Activated CD8-positive, alpha-beta T cell treated with anti-CD3 and anti-CD28 coated beads, Interleukin-2, amount 10 ng/mL, durations not matched to agents 7 days and 5 days (primary cell): ENCODE results near the gene NME3. TPM values are rescaled to one million over a fixed set of nuclear protein-coding genes. Genes with fewer than 3 reads are reported as not detected.

Source experiments
- ATAC-seq: fragments of 150-1000 bp; cut with Tn5 transposase; one replicate; pipeline ENCODE4 v1.10.0; 2021; ENCODE audit warnings: moderate library complexity
- CTCF ChIA-PET: fragments of 350-600 bp; sonication (Branson Sonifier 250); formaldehyde crosslinking; loops from one replicate; lab custom pipeline; 2021; ENCODE audit warnings: antibody characterized with exemption; lab: Charles Lee
- POLR2A ChIA-PET: fragments of 350-600 bp; sonication (Branson Sonifier 250); formaldehyde crosslinking; loops from one replicate; lab custom pipeline; 2021; ENCODE audit warnings: antibody characterized with exemption; lab: Charles Lee
- DNase-seq: peaks from one replicate; pipeline ENCODE4 v3.0.0-alpha.2; 2020
- H3K27ac Mint-ChIP-seq: one replicate; pipeline ENCODE4 v1.8.0; 2021; ENCODE audit warnings: mild to moderate bottlenecking, mixed read lengths
- H3K27me3 Mint-ChIP-seq: one replicate; pipeline ENCODE4 v1.8.0; 2021; ENCODE audit warnings: low read depth, mixed read lengths
- H3K36me3 Mint-ChIP-seq: one replicate; pipeline ENCODE4 v1.8.0; 2021; ENCODE audit warnings: low read depth, mixed read lengths
- H3K4me1 Mint-ChIP-seq: one replicate; pipeline ENCODE4 v1.8.0; 2021; ENCODE audit warnings: low read depth, mixed read lengths
- H3K4me3 Mint-ChIP-seq: one replicate; pipeline ENCODE4 v1.8.0; 2021; ENCODE audit warnings: mild to moderate bottlenecking, mixed read lengths
- H3K9me3 Mint-ChIP-seq: one replicate; pipeline ENCODE4 v1.8.0; 2022; ENCODE audit warnings: mixed read lengths; ENCODE audit not compliant: insufficient read depth
- microRNA-seq: library from miRNA; unstranded; fragments of <30 nt; microRNA quantifications from one replicate; pipeline ENCODE4 v1.2.0, GENCODE V29; 2022
- total RNA-seq, 2 experiments: library from RNA; stranded (reverse); gene quantifications; one replicate each; pipeline ENCODE4 v1.2.3, GENCODE V29; 2021

Gene NME3
- total RNA-seq, 2 experiments from 2014 or later = 41.3 to 41.4 TPM

- ChIA-PET POLR2A (no interaction called here), CTCF (no interaction called here)
- H3K36me3 Mint-ChIP-seq = peaks cover 12% of the 10 kb centered on the region
- no peaks in the 10 kb centered on the region for H3K27me3 Mint-ChIP-seq
- DNase-seq = no peak
- H3K4me3 Mint-ChIP-seq = no peak overlapping the region
- no peaks in the 10 kb centered on the region for H3K9me3 Mint-ChIP-seq
- H3K4me1 Mint-ChIP-seq = peaks cover 18% of the 10 kb centered on the region
- peak overlapping the region; percentile 3 for H3K27ac Mint-ChIP-seq
- ATAC-seq = no peak
Measured at GRCh38 chr16:1726661-1727502, 44.5 kb downstream of the NME3 start.

DNA sequence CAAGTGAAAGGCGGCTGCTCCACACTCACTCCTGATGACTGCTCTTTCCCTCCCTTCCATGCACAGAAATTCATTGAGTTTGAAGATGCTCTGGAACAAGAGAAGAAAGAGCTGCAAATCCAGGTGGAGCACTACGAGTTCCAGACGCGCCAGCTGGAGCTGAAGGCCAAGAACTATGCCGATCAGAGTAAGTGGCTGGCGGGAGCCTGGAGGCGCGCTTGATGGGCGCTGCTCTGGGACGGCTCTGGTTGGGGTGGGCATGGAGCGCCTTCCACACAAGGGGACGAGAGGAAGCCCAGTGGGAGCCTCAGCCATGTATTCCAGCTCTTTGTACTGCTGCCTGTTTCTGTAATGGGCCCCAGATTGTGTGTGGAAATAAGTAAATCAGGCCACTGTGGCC, 46.9 kb downstream of the NME3 start:
- Mint-ChIP-seq H3K4me1 (peaks cover 34% of the 10 kb centered on the region), H3K4me3 (no peak overlapping the region), H3K27me3 (no peaks in the 10 kb centered on the region), H3K27ac (no peak overlapping the region), H3K36me3 (peaks cover 9% of the 10 kb centered on the region), H3K9me3 (no peaks in the 10 kb centered on the region)
- CTCF ChIA-PET = interaction anchor here (1.5 to 2.2 kb wide), 2 partner anchors 14 to 361 kb away, joined by 6 to 13 read pairs; no protein-coding TSS in a partner anchor
- DNase-seq = no peak
- no peak for ATAC-seq
- POLR2A ChIA-PET = interaction anchor here (0.6 to 0.9 kb wide), 2 partner anchors 11 to 18 kb away, joined by 3 to 4 read pairs; partner anchors contain the start of gene MAPK8IP3

- DNase-seq = peak; percentile 57
Measured at GRCh38 chr16:1723450-1724147, 47.7 kb downstream of the NME3 start.

DNA sequence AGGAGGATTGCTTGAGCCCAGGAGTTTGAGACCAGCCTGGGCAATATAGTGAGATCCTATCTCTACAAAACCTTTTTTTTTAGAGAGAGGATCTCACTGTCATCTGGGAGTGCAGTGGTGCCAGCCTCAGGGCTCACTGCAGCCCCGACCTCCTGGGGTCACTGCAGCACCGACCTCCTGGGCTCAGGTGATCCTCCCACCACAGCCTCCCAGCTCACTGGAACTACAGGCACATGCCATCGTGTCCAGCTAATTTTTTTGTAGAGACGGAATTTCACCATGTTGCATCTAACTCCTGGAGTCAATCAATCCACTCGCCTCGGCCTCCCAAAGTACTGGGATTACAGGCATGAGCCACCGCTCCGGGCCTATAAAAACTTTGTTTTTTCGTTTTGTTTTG, 50.0 kb downstream of the NME3 start:
- ChIA-PET POLR2A (no interaction called here), CTCF (no interaction called here)
- no peak overlapping the region for H3K4me3 Mint-ChIP-seq
- DNase-seq (no peak), ATAC-seq (no peak)
- H3K4me1 Mint-ChIP-seq = peaks cover 43% of the 10 kb centered on the region
- no peaks in the 10 kb centered on the region for H3K27me3 Mint-ChIP-seq
- no peak overlapping the region for H3K27ac Mint-ChIP-seq
- H3K36me3 Mint-ChIP-seq = peaks cover 5% of the 10 kb centered on the region
- no peaks in the 10 kb centered on the region for H3K9me3 Mint-ChIP-seq

More at GRCh38 chr16:1723450-1724147, 47.7 kb downstream of the NME3 start:
- H3K4me1 Mint-ChIP-seq = peaks cover 43% of the 10 kb centered on the region
- H3K36me3 Mint-ChIP-seq = peaks cover 5% of the 10 kb centered on the region
- CTCF ChIA-PET = interaction anchor here (0.8 to 2.2 kb wide), 12 partner anchors 9 to 360 kb away, joined by 3 to 13 read pairs (median 4); no protein-coding TSS in a partner anchor
- POLR2A ChIA-PET = interaction anchor here (0.5 to 0.6 kb wide), 2 partner anchors 10 to 190 kb away, joined by 3 read pairs; no protein-coding TSS in a partner anchor
- peak; percentile 43 for ATAC-seq
- no peak overlapping the region for H3K4me3 Mint-ChIP-seq
- no peaks in the 10 kb centered on the region for H3K9me3 Mint-ChIP-seq
- no peaks in the 10 kb centered on the region for H3K27me3 Mint-ChIP-seq
- H3K27ac Mint-ChIP-seq = peak overlapping the region; percentile 48

Small RNA genes lying within 50 kb of the gene (microRNA-seq; reads per million reads assigned to microRNA genes)
- gene MIR3177 = 6.9 reads per million, percentile 13 among the genes with 10 or more reads in this experiment

Other genes with a start within 250 kb of the NME3 start
- 10 to 100 TPM; 35.1 to 35.6 TPM for gene TMEM204, start 237.9 kb downstream of the NME3 start, total RNA-seq
- 10 to 100 TPM; 10.3 to 15.4 TPM for gene IFT140, start 159.5 kb downstream of the NME3 start, total RNA-seq
- gene CRAMP1, start 159.2 kb downstream of the NME3 start, total RNA-seq = 10 to 100 TPM; 23.9 to 25.2 TPM
- gene JPT2, start 93.3 kb downstream of the NME3 start, total RNA-seq = 10 to 100 TPM; 56.1 to 61.7 TPM
- 10 to 100 TPM; 75.9 to 82.7 TPM for gene MAPK8IP3, start 65.3 kb downstream of the NME3 start, total RNA-seq
- gene EME2, start 1.3 kb upstream of the NME3 start, total RNA-seq = 10 to 100 TPM; 31.8 to 32.0 TPM
- gene MRPS34, start 1.6 kb upstream of the NME3 start, total RNA-seq = 100 to 1,000 TPM; 126 to 135 TPM
- gene SPSB3, start 11.0 kb upstream of the NME3 start, total RNA-seq = 10 to 100 TPM; 31.1 to 33.0 TPM
- gene NUBP2, start 11.4 kb upstream of the NME3 start, total RNA-seq = 10 to 100 TPM; 58.5 to 61.8 TPM
- gene IGFALS, start 22.2 kb upstream of the NME3 start, total RNA-seq = under 1 TPM in 1 of 2 experiments, not detected in 1; 0.13 TPM
- gene HAGH, start 55.3 kb upstream of the NME3 start, total RNA-seq = 10 to 100 TPM; 48.0 to 50.4 TPM
- 10 to 100 TPM; 14.5 to 14.6 TPM for gene FAHD1, start 55.7 kb upstream of the NME3 start, total RNA-seq
- gene MEIOB, start 100.6 kb upstream of the NME3 start, total RNA-seq = not detected
- gene HS3ST6, start 146.9 kb upstream of the NME3 start, total RNA-seq = not detected
- 10 to 100 TPM; 13.2 to 13.9 TPM for gene MSRB1, start 171.7 kb upstream of the NME3 start, total RNA-seq
- gene RPL3L, start 183.1 kb upstream of the NME3 start, total RNA-seq = under 1 TPM in 1 of 2 experiments, not detected in 1; 0.53 TPM
- gene NDUFB10, start 188.0 kb upstream of the NME3 start, total RNA-seq = 100 to 1,000 TPM; 141 to 147 TPM
- 1,000 to 10,000 TPM; 2,821 to 2,910 TPM for gene RPS2, start 193.3 kb upstream of the NME3 start, total RNA-seq
- not detected for gene RNF151, start 195.3 kb upstream of the NME3 start, total RNA-seq
- gene TBL3, start 200.5 kb upstream of the NME3 start, total RNA-seq = 10 to 100 TPM; 37.6 to 37.9 TPM
- not detected for gene NOXO1, start 209.9 kb upstream of the NME3 start, total RNA-seq
- gene GFER, start 212.7 kb upstream of the NME3 start, total RNA-seq = 10 to 100 TPM; 27.2 to 30.5 TPM
- gene SYNGR3, start 218.4 kb upstream of the NME3 start, total RNA-seq = 1 to 10 TPM; 2.6 to 3.4 TPM
- 10 to 100 TPM; 75.1 to 75.9 TPM for gene ZNF598, start 238.3 kb upstream of the NME3 start, total RNA-seq
- under 1 TPM in 1 of 2 experiments, not detected in 1; 0.73 TPM for gene NPW, start 248.2 kb upstream of the NME3 start, total RNA-seq